HK-2 (cell line): Measurements from ENCODE around the gene CH25H.

Experiments
- DNase-seq: peaks from one replicate; pipeline ENCODE4 v3.0.0-alpha.2; 2018; ENCODE audit not compliant: unreplicated experiment

Gene CH25H

GRCh38 chr10:89156161-89156835 lies 50.8 kb downstream of the CH25H start:
- no peak for DNase-seq
